HUES6 (cell line): ENCODE measurements around the gene AIRE.

ENCODE experiments used
- H3K27ac ChIP-seq: 2 replicates; pipeline ENCODE4 v1.7.0; 2013; ENCODE audit warnings: low read depth, mild to moderate bottlenecking, low read length, inconsistent platforms
- H3K27me3 ChIP-seq: 2 replicates; pipeline ENCODE4 v1.6.1; 2013; ENCODE audit warnings: low read length; ENCODE audit not compliant: control insufficient read depth, insufficient read depth
- H3K36me3 ChIP-seq: 2 replicates; pipeline ENCODE4 v1.6.1; 2013; ENCODE audit warnings: low read length; ENCODE audit not compliant: control insufficient read depth, insufficient read depth
- H3K4me1 ChIP-seq: 2 replicates; pipeline ENCODE4 v1.6.1; 2013; ENCODE audit warnings: low read length; ENCODE audit not compliant: control insufficient read depth, insufficient read depth
- H3K4me3 ChIP-seq: 2 replicates; pipeline ENCODE4 v1.5.1; 2013; ENCODE audit warnings: low read depth, low read length
- H3K9ac ChIP-seq: one replicate; pipeline ENCODE4 v1.6.1; 2013; ENCODE audit warnings: mild to moderate bottlenecking, low read length
- H3K9me3 ChIP-seq: 2 replicates; pipeline ENCODE4 v1.6.1; 2013; ENCODE audit warnings: low read depth, low read length; ENCODE audit not compliant: control insufficient read depth, insufficient read depth

AIRE gene

GRCh38 chr21:44329086-44329889 is 43.6 kb downstream of the AIRE start:
- H3K4me3 ChIP-seq: no peak overlapping the region
- no peaks in the 10 kb centered on the region for H3K27me3 ChIP-seq
- H3K36me3 ChIP-seq: peaks cover 24% of the 10 kb centered on the region
- H3K9ac ChIP-seq: no peak overlapping the region
- no peaks in the 10 kb centered on the region for H3K4me1 ChIP-seq
- H3K9me3 ChIP-seq: no peaks in the 10 kb centered on the region
- no peak overlapping the region for H3K27ac ChIP-seq

GRCh38 chr21:44329971-44330681 is 44.5 kb downstream of the AIRE start:
- no peak overlapping the region for H3K4me3 ChIP-seq
- peaks cover 15% of the 10 kb centered on the region for H3K36me3 ChIP-seq
- H3K4me1 ChIP-seq: no peaks in the 10 kb centered on the region
- no peaks in the 10 kb centered on the region for H3K27me3 ChIP-seq
- no peaks in the 10 kb centered on the region for H3K9me3 ChIP-seq
- no peak overlapping the region for H3K27ac ChIP-seq
- no peak overlapping the region for H3K9ac ChIP-seq

GRCh38 chr21:44330698-44331097 is 45.0 kb downstream of the AIRE start:
- Histone ChIP-seq H3K36me3 (peaks cover 16% of the 10 kb centered on the region), H3K27ac (no peak overlapping the region), H3K4me1 (no peaks in the 10 kb centered on the region), H3K27me3 (no peaks in the 10 kb centered on the region), H3K9ac (no peak overlapping the region), H3K4me3 (no peak overlapping the region), H3K9me3 (no peaks in the 10 kb centered on the region)

GRCh38 chr21:44331209-44331608 is 45.5 kb downstream of the AIRE start:
- Histone ChIP-seq H3K9ac (no peak overlapping the region), H3K4me3 (no peak overlapping the region), H3K27me3 (no peaks in the 10 kb centered on the region), H3K4me1 (no peaks in the 10 kb centered on the region), H3K9me3 (no peaks in the 10 kb centered on the region), H3K36me3 (peaks cover 13% of the 10 kb centered on the region), H3K27ac (no peak overlapping the region)

GRCh38 chr21:44331650-44332307 is 46.1 kb downstream of the AIRE start:
- Histone ChIP-seq H3K36me3 (peaks cover 15% of the 10 kb centered on the region), H3K4me3 (no peak overlapping the region), H3K27ac (no peak overlapping the region), H3K4me1 (no peaks in the 10 kb centered on the region), H3K9ac (no peak overlapping the region), H3K27me3 (no peaks in the 10 kb centered on the region), H3K9me3 (no peaks in the 10 kb centered on the region)

- Histone ChIP-seq H3K9ac (no peak overlapping the region), H3K4me1 (no peaks in the 10 kb centered on the region)
These were observed 46.7 kb downstream of the AIRE start for GRCh38 chr21:44332383-44332782.

GRCh38 chr21:44332965-44333364 is 47.3 kb downstream of the AIRE start:
- no peak overlapping the region for H3K27ac ChIP-seq
- no peaks in the 10 kb centered on the region for H3K27me3 ChIP-seq
- no peak overlapping the region for H3K4me3 ChIP-seq
- H3K36me3 ChIP-seq: peaks cover 12% of the 10 kb centered on the region
- peaks cover 3% of the 10 kb centered on the region for H3K4me1 ChIP-seq
- H3K9ac ChIP-seq: no peak overlapping the region
- no peaks in the 10 kb centered on the region for H3K9me3 ChIP-seq

More at GRCh38 chr21:44332383-44332782, 46.7 kb downstream of the AIRE start:
- Histone ChIP-seq H3K27me3 (no peaks in the 10 kb centered on the region), H3K4me3 (no peak overlapping the region), H3K9me3 (no peaks in the 10 kb centered on the region), H3K36me3 (peaks cover 12% of the 10 kb centered on the region), H3K27ac (no peak overlapping the region)

- Histone ChIP-seq H3K9me3 (no peaks in the 10 kb centered on the region), H3K36me3 (peaks cover 12% of the 10 kb centered on the region), H3K4me1 (peaks cover 7% of the 10 kb centered on the region), H3K27ac (no peak overlapping the region), H3K27me3 (no peaks in the 10 kb centered on the region), H3K4me3 (no peak overlapping the region), H3K9ac (no peak overlapping the region)
These were observed 48.0 kb downstream of the AIRE start for GRCh38 chr21:44333509-44334328.

- no peak overlapping the region for H3K27ac ChIP-seq
- H3K36me3 ChIP-seq: peaks cover 12% of the 10 kb centered on the region
- no peaks in the 10 kb centered on the region for H3K27me3 ChIP-seq
- peaks cover 7% of the 10 kb centered on the region for H3K4me1 ChIP-seq
- no peak overlapping the region for H3K4me3 ChIP-seq
- no peaks in the 10 kb centered on the region for H3K9me3 ChIP-seq
- H3K9ac ChIP-seq: no peak overlapping the region
These were observed 48.8 kb downstream of the AIRE start for GRCh38 chr21:44334329-44335030.
